ENCODE measurements around the gene TECTB. TPM values are rescaled to one million over a fixed set of nuclear protein-coding genes. Genes with fewer than 3 reads are reported as not detected.

Gene TECTB
- total RNA-seq, 5 donors from 2014 or later (not counting 1 experiment from before 2014, with no cell fraction given), result not detected

GRCh38 chr10:112345743-112346142, 62.5 kb downstream of the TECTB start:
- Histone ChIP-seq H3K9me3 (no peaks in the 10 kb centered on the region), H3K36me3 (ENCODE audit: control insufficient read depth in 2 of 2, extremely low read depth in 1 of 2, insufficient read depth in 1 of 2, low read length in 1 of 2) (no peaks in the 10 kb centered on the region), H3K4me3 (ENCODE audit: control insufficient read depth in 1 of 2, extremely low read depth in 1 of 2, low read length in 1 of 2) (no peak overlapping the region), H3K27ac (ENCODE audit: low read length) (no peak overlapping the region), H3K27me3 (replicated peaks in 1 of 2; ENCODE audit: control insufficient read depth in 2 of 2, extremely low read depth in 1 of 2, insufficient read depth in 2 of 2, low read length in 1 of 2) (peaks cover 0 to 4% of the 10 kb centered on the region in 2 experiments), H3K4me1 (ENCODE audit: control insufficient read depth in 1 of 2, extremely low read depth in 1 of 2, insufficient read depth in 2 of 2, low read length in 2 of 2) (no peaks in the 10 kb centered on the region)
- Mint-ChIP-seq H3K27ac (no peak overlapping the region), H3K4me1 (no peaks in the 10 kb centered on the region), H3K27me3 (no peaks in the 10 kb centered on the region), H3K36me3 (no peaks in the 10 kb centered on the region), H3K9me3 (no peaks in the 10 kb centered on the region), H3K4me3 (no peak overlapping the region)
- DNase-seq (no peak), ATAC-seq (replicated peaks in 1 of 4) (no peak)
- ChIA-PET CTCF (no interaction called here), POLR2A (no interaction called here)
- WGBS (ENCODE audit: insufficient coverage), result 94% methylated on average over 8 of the region's 9 CpGs

GRCh38 chr10:112346774-112347173, 63.6 kb downstream of the TECTB start:
- ATAC-seq (replicated peaks in 1 of 4) (no peak), DNase-seq (no peak)
- WGBS (ENCODE audit: insufficient coverage), result 88% methylated on average over 3 of the region's 5 CpGs
- no peak overlapping the region for H3K4me3 ChIP-seq (ENCODE audit: control insufficient read depth in 1 of 2, extremely low read depth in 1 of 2, low read length in 1 of 2)
- Mint-ChIP-seq H3K9me3 (no peaks in the 10 kb centered on the region), H3K36me3 (no peaks in the 10 kb centered on the region), H3K4me3 (no peak overlapping the region), H3K4me1 (no peaks in the 10 kb centered on the region), H3K27me3 (no peaks in the 10 kb centered on the region), H3K27ac (no peak overlapping the region)
- peaks cover 0 to 4% of the 10 kb centered on the region in 2 experiments for H3K27me3 ChIP-seq (replicated peaks in 1 of 2; ENCODE audit: control insufficient read depth in 2 of 2, extremely low read depth in 1 of 2, insufficient read depth in 2 of 2, low read length in 1 of 2)
- no peaks in the 10 kb centered on the region for H3K4me1 ChIP-seq (ENCODE audit: control insufficient read depth in 1 of 2, extremely low read depth in 1 of 2, insufficient read depth in 2 of 2, low read length in 2 of 2)
- ChIA-PET POLR2A (interaction anchor here in 1 of 2 donors (0.6 kb wide), 1 partner anchor 10 kb away, joined by 3 read pairs; no protein-coding TSS in a partner anchor), CTCF (no interaction called here)
- H3K36me3 ChIP-seq (ENCODE audit: control insufficient read depth in 2 of 2, extremely low read depth in 1 of 2, insufficient read depth in 1 of 2, low read length in 1 of 2), result no peaks in the 10 kb centered on the region
- no peak overlapping the region for H3K27ac ChIP-seq (ENCODE audit: low read length)
- no peaks in the 10 kb centered on the region for H3K9me3 ChIP-seq

- no peaks in the 10 kb centered on the region for H3K9me3 ChIP-seq
- POLR2A ChIA-PET, result no interaction called here
- ATAC-seq (replicated peaks in 1 of 4), result no peak
- DNase-seq, result no peak
- no peak overlapping the region for H3K27ac Mint-ChIP-seq
- no peaks in the 10 kb centered on the region for H3K36me3 Mint-ChIP-seq
- WGBS (ENCODE audit: insufficient coverage), result 75% methylated on average over 4 of the region's 12 CpGs
- H3K4me1 ChIP-seq (ENCODE audit: control insufficient read depth in 1 of 2, extremely low read depth in 1 of 2, insufficient read depth in 2 of 2, low read length in 2 of 2), result no peaks in the 10 kb centered on the region
- H3K9me3 Mint-ChIP-seq, result no peaks in the 10 kb centered on the region
- CTCF ChIA-PET, result no interaction called here
- no peak overlapping the region for H3K4me3 ChIP-seq (ENCODE audit: control insufficient read depth in 1 of 2, extremely low read depth in 1 of 2, low read length in 1 of 2)
- H3K4me1 Mint-ChIP-seq, result no peaks in the 10 kb centered on the region
- H3K27ac ChIP-seq (ENCODE audit: low read length), result no peak overlapping the region
- no peak overlapping the region for H3K4me3 Mint-ChIP-seq
- no peaks in the 10 kb centered on the region for H3K27me3 Mint-ChIP-seq
- H3K27me3 ChIP-seq (replicated peaks in 1 of 2; ENCODE audit: control insufficient read depth in 2 of 2, extremely low read depth in 1 of 2, insufficient read depth in 2 of 2, low read length in 1 of 2), result peaks cover 0 to 4% of the 10 kb centered on the region in 2 experiments
- no peaks in the 10 kb centered on the region for H3K36me3 ChIP-seq (ENCODE audit: control insufficient read depth in 2 of 2, extremely low read depth in 1 of 2, insufficient read depth in 1 of 2, low read length in 1 of 2)
These were observed 64.8 kb downstream of the TECTB start for GRCh38 chr10:112347709-112348671.

DNA sequence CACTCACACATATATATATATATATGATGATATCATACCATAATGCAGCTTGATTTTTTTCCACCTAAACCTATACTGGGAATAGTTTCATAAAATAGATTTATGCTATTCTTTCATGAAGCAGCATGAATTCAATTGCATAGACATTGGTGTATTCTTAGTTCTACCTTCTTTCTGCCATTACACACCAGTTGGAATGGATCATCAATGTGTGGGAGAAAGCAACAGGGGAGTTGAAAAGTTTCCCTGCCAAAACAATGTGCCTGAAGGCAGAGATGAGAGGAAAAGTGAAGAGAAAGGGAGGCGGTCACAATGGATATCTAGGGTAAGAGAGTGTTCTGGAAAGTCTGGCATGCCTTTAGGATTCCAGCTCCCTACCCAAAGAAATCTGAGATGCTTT, 65.6 kb downstream of the TECTB start:
- H3K4me3 ChIP-seq (ENCODE audit: control insufficient read depth in 1 of 2, extremely low read depth in 1 of 2, low read length in 1 of 2), result no peak overlapping the region
- Mint-ChIP-seq H3K4me3 (no peak overlapping the region), H3K27me3 (no peaks in the 10 kb centered on the region), H3K27ac (no peak overlapping the region), H3K36me3 (no peaks in the 10 kb centered on the region), H3K9me3 (no peaks in the 10 kb centered on the region), H3K4me1 (no peaks in the 10 kb centered on the region)
- H3K36me3 ChIP-seq (ENCODE audit: control insufficient read depth in 2 of 2, extremely low read depth in 1 of 2, insufficient read depth in 1 of 2, low read length in 1 of 2), result no peaks in the 10 kb centered on the region
- H3K27me3 ChIP-seq (replicated peaks in 1 of 2; ENCODE audit: control insufficient read depth in 2 of 2, extremely low read depth in 1 of 2, insufficient read depth in 2 of 2, low read length in 1 of 2), result peaks cover 0 to 4% of the 10 kb centered on the region in 2 experiments
- no peaks in the 10 kb centered on the region for H3K9me3 ChIP-seq
- H3K4me1 ChIP-seq (ENCODE audit: control insufficient read depth in 1 of 2, extremely low read depth in 1 of 2, insufficient read depth in 2 of 2, low read length in 2 of 2), result no peaks in the 10 kb centered on the region
- POLR2A ChIA-PET, result interaction anchor here in 1 of 2 donors (0.6 kb wide), 1 partner anchor 255 kb away, joined by 3 read pairs; no protein-coding TSS in a partner anchor
- DNase-seq (no peak), ATAC-seq (replicated peaks in 1 of 4) (no peak)
- WGBS (ENCODE audit: insufficient coverage), result no CpG with 5 or more reads among the region's 1 CpG
- CTCF ChIA-PET, result no interaction called here
- H3K27ac ChIP-seq (ENCODE audit: low read length), result no peak overlapping the region

- ATAC-seq (replicated peaks in 1 of 4) (no peak), DNase-seq (no peak)
- 90% methylated on average over 41 of the region's 46 CpGs for WGBS (ENCODE audit: insufficient coverage)
- Mint-ChIP-seq H3K4me1 (no peaks in the 10 kb centered on the region), H3K27ac (no peak overlapping the region), H3K36me3 (no peaks in the 10 kb centered on the region), H3K27me3 (no peaks in the 10 kb centered on the region), H3K4me3 (no peak overlapping the region), H3K9me3 (no peaks in the 10 kb centered on the region)
- H3K4me1 ChIP-seq (ENCODE audit: control insufficient read depth in 1 of 2, extremely low read depth in 1 of 2, insufficient read depth in 2 of 2, low read length in 2 of 2), result no peaks in the 10 kb centered on the region
- no peaks in the 10 kb centered on the region for H3K36me3 ChIP-seq (ENCODE audit: control insufficient read depth in 2 of 2, extremely low read depth in 1 of 2, insufficient read depth in 1 of 2, low read length in 1 of 2)
- ChIA-PET CTCF (interaction anchor here in 1 of 2 donors (0.6 kb wide), 1 partner anchor 180 kb away, joined by 7 read pairs; no protein-coding TSS in a partner anchor), POLR2A (no interaction called here)
- peaks cover 0 to 4% of the 10 kb centered on the region in 2 experiments for H3K27me3 ChIP-seq (replicated peaks in 1 of 2; ENCODE audit: control insufficient read depth in 2 of 2, extremely low read depth in 1 of 2, insufficient read depth in 2 of 2, low read length in 1 of 2)
- no peaks in the 10 kb centered on the region for H3K9me3 ChIP-seq
- no peak overlapping the region for H3K4me3 ChIP-seq (ENCODE audit: control insufficient read depth in 1 of 2, extremely low read depth in 1 of 2, low read length in 1 of 2)
- H3K27ac ChIP-seq (ENCODE audit: low read length), result no peak overlapping the region
These were observed 66.4 kb downstream of the TECTB start for GRCh38 chr10:112349521-112350085.

DNA sequence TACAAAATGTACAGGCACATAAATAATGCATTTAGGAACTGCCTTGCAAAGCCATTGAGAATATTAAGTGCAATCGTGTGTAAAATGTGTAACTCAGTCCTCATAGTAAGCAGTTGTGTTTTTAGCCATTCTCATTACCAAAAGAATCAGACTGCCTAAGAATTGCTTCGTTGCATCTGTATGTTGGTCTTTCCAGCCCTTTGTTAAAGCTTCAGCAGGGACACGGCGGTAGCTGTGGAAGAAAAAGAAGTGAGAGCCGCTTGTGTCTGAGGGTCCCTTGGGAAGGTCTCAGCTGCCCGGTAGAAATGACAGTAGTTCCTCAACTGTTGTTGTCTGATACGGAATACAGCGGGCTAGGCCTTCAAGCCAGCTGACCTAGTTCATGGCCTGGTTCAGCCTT, 67.9 kb downstream of the TECTB start:
- 93% methylated on average over 7 of the region's 8 CpGs for WGBS (ENCODE audit: insufficient coverage)
- no peak overlapping the region for H3K4me3 ChIP-seq (ENCODE audit: control insufficient read depth in 1 of 2, extremely low read depth in 1 of 2, low read length in 1 of 2)
- no peaks in the 10 kb centered on the region for H3K9me3 ChIP-seq
- no peaks in the 10 kb centered on the region for H3K4me1 Mint-ChIP-seq
- POLR2A ChIA-PET, result no interaction called here
- CTCF ChIA-PET, result interaction anchor here in 1 of 2 donors (0.8 kb wide), 1 partner anchor 60 kb away, joined by 3 read pairs; no protein-coding TSS in a partner anchor
- ATAC-seq (replicated peaks in 1 of 4), result no peak
- no peak overlapping the region for H3K27ac ChIP-seq (ENCODE audit: low read length)
- no peak overlapping the region for H3K27ac Mint-ChIP-seq
- H3K36me3 ChIP-seq (ENCODE audit: control insufficient read depth in 2 of 2, extremely low read depth in 1 of 2, insufficient read depth in 1 of 2, low read length in 1 of 2), result no peaks in the 10 kb centered on the region
- H3K4me1 ChIP-seq (ENCODE audit: control insufficient read depth in 1 of 2, extremely low read depth in 1 of 2, insufficient read depth in 2 of 2, low read length in 2 of 2), result no peaks in the 10 kb centered on the region
- peaks cover 0 to under 1% of the 10 kb centered on the region in 2 experiments for H3K27me3 ChIP-seq (replicated peaks in 1 of 2; ENCODE audit: control insufficient read depth in 2 of 2, extremely low read depth in 1 of 2, insufficient read depth in 2 of 2, low read length in 1 of 2)
- DNase-seq, result no peak
- no peaks in the 10 kb centered on the region for H3K9me3 Mint-ChIP-seq
- H3K4me3 Mint-ChIP-seq, result no peak overlapping the region
- H3K36me3 Mint-ChIP-seq, result no peaks in the 10 kb centered on the region
- no peaks in the 10 kb centered on the region for H3K27me3 Mint-ChIP-seq

Data from T-cell (primary cell).